Ovary (tissue), 3 donors: Measurements from ENCODE around the gene SEMA3C.

Experiments
- EP300 ChIP-seq: sonication (generic); formaldehyde crosslinking; IDR thresholded peaks from one replicate; pipeline ENCODE4 v1.6.1; 2017; ENCODE audit warnings: antibody characterized with exemption
- TF ChIP-seq, protein P1 (sequence below), 3 donors: fragments of 450-650 bp in 2 of 3; fragments of 200-600 bp in 1 of 3; IDR thresholded peaks; one replicate each; pipeline versions ENCODE4 v1.5.1 to v1.8.0; 2016 to 2022; ENCODE audit warnings: antibody characterized with exemption in 3 of 3, mild to moderate bottlenecking in 1 of 3
- donor health status: DM: no; HTN: no; CAD: no.

DNA sequence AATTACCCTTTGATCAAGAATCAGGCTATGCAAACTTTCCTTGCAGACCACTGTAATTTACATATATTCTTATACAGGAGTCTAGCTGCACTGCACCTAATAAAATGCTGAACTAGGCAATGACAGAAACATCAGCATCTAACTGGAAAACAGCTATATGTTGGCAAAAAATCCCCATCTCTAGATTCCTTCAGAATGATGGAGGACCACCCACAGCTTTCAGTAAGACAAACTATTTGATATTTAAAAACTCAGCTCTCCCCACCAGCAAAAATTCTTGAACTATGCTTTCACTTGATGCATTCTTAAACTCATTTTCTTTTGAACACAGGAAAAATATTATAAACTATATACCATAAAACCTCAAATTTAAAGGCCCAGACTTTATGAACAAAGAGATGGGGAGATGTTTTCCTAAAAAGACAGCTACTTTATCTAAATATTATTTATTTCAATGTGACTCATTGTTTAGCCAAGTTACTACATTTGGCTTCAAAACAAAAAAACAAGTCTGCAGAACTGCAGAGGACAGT is 77.4 kb downstream of the SEMA3C start:
- TF ChIP-seq, protein P1, sequence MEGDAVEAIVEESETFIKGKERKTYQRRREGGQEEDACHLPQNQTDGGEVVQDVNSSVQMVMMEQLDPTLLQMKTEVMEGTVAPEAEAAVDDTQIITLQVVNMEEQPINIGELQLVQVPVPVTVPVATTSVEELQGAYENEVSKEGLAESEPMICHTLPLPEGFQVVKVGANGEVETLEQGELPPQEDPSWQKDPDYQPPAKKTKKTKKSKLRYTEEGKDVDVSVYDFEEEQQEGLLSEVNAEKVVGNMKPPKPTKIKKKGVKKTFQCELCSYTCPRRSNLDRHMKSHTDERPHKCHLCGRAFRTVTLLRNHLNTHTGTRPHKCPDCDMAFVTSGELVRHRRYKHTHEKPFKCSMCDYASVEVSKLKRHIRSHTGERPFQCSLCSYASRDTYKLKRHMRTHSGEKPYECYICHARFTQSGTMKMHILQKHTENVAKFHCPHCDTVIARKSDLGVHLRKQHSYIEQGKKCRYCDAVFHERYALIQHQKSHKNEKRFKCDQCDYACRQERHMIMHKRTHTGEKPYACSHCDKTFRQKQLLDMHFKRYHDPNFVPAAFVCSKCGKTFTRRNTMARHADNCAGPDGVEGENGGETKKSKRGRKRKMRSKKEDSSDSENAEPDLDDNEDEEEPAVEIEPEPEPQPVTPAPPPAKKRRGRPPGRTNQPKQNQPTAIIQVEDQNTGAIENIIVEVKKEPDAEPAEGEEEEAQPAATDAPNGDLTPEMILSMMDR (IDR thresholded peaks at IDR 0.05), result no peak
- TF ChIP-seq EP300, result no peak
